Activated naive CD4-positive, alpha-beta T cell treated with anti-CD3 and anti-CD28 coated beads, Interleukin-2, amount 50 U/mL, for 16 hours (primary cell): ENCODE results near the gene FSTL4.

Experiments
- DNase-seq: peaks from one replicate; pipeline ENCODE4 v3.0.0-alpha.2; 2020

FSTL4 gene

DNA sequence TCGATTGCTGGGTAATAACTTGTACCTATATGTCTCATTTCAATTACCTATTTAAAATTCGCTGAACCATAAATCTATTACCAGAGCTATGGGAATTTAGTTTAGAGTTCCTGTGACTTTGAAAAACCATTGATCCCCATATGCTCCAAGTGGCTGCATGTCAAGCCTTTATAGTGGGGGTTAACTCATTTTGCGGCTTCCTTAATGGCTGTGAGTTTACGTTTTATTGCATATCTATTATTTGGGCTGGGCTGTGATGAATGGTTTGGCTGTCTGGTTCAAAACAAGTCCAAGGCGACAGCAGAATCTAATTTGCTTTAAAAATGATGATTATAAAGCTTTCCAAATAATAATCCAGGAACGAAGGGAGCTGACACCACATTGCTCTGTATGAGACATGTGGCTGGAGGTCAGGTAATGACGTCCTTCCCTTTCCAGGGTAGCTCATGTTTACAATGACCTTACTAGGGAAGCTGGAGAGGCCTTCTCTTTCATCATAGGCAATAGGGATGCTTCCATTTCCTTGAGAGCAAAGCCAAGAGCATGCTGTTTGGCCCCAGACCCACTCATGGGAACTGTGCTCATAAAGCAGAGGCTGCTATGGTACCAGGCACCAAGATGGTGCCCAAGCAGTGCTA is 302.2 kb downstream of the FSTL4 start:
- DNase-seq: no peak

DNA sequence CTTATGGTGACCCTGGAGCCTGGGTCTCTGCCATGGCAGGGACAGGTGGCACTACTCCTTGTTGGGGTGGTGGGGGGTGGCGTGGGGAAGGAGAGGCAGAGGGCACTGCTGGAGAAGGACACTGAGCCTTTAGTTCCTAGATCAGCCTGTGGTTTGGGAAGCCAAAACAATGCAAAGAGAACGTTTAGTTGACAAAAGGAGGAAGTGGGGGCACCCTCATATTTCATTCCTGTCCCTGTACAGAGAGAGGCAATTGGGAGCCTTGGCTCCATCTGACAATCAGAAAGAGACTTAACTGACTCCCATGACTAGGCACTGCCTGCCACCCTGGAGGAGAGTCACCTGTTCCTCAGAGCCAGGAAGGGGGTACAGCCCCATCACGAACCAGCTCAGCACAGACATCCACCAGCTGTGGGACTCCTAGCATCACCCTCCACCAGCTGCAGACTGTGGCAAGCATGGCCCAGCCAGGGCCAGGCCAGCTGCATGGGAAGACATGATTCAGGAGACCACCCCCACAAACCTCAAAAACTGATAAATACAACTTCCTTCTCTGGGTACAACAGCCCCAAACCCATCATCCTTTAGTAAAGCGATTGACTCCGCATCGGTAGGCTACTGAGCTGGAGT is 303.1 kb downstream of the FSTL4 start:
- no peak for DNase-seq

DNA sequence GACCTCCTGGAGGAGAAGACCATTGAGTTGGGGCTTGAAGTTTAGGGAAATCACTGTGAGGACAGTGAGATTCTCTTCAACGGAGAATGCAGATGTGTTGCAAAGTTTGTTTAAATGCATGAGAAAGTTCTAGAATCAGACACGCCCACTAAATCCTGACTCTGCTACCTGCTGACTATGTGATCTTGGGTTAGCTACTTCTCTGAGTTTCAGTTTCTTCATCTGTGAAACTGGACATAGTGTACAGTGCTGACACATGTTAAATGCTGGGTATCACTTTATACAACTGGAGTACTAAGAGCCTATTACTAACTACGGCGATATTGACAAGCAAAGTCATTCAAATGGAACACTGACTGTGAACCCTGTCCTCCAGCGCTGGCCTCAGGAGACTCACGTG is 305.1 kb downstream of the FSTL4 start:
- no peak for DNase-seq

DNA sequence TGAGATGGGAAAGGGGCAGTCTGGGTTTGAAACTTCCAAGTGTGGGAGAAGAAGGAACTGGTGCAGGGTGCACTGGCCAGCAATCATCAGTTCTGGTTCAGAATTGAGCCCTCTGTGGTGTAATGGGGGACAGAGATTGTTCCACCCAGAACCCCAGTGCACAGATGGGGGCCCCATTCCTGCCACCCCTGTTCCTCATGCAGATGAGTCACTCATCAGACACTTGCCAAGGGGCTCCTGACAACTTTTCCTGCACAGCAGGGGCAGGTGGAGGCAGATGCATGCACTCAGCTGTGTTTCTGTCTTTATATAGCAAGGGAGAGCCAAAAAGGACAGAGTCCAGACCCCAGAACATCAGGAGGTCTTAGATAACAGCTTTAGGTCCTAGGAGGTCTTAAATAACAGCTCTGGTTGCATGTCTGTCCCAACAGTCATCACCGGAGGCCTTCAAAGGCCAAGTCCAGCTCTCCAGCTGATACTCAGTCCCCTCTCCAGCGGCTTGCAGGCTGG is 307.6 kb downstream of the FSTL4 start:
- DNase-seq: no peak

DNA sequence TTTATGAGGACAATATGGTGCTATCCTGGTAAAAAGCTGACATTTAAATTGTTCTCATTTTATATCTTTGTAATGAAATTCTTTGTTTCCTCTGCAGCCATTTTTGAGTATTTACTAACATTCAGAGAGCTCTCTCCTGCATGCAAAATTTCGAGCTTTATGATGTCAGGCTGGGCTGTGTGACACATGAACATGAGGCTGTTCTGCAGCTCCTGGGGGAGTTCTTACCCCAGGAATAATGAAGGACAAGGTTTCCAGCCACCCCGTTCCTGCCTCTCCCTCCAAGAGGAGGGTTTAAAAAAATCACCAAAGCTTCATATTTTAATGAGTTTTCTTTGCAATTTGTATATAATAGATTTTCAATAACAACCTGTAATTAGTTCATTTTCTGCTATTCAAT is 308.2 kb downstream of the FSTL4 start:
- DNase-seq: no peak

DNA sequence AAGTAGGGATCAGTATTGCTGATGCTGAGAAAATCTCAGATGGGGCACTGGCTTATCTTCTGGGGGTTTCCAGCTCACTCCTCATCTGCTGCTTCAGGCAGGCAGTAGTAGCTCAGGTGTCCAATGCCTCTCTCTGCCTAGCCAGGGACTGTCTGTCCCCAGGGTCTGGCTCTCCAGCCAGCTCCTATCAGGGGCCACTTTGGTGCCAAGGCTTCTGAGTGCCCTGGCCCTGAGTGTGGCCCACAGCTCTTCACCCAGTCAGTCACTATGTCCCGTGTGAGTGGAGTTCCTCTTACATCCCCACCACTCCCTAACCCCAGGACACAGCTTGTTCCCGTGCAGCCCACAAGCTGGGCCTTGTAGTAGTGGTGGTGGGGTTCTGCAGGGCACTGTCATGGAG is 309.0 kb downstream of the FSTL4 start:
- no peak for DNase-seq

DNA sequence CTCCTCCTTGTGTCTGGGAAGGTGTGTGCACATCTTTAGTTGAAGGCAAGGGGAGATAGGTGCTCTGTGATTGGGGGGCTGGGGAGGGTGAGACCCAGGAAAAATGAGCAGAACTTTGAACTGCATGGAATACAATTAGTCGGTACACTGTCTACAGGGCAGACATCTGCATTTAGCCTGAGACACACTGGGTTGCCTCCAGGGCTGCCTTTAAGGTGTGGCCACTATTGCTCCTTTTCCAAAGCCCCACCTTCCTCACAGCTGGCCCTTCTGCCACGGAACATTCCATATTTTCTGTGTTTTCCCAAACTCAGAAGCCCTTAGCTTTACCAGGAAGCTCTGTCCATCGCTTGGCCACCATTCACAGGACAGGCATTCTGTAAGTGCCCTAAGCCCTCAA is 312.6 kb downstream of the FSTL4 start:
- no peak for DNase-seq

DNA sequence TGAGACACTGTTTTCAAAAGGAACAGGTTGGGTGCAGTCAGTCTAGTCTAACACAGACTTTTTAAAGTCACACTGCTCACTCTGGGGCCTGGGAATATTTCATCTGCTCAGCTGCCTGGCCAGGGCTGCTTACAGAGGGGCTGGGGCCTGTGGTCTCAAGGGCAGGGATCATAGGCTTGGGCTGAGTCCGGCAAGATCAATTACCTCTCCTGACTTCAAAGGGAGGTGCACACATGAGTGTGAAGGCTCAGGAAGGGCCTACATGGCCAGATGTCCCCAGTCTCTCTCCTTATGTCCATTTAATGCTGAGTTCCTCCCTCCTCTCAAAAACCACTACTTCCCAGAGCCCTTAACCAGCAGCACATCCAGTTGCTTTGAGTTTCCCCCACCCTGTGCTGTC is 313.3 kb downstream of the FSTL4 start:
- no peak for DNase-seq

DNA sequence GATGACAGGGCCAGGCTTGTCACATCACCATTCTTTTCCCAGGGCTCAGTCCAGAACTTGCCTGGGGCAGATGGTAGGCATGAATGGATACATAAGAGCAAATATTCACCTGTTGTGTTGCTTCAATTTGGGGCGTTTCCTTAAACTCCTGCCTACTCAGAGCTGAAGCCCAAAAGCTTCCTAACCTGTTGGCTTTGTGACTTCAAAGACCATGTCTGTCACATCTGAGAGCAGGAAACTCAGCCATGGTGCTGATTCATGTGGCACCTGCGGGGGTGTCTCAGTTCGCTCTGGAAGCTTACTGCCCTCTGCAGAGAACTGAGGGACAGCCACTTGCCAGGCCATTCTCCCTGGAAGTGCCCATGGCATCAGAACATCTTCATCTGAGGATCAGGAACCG is 313.9 kb downstream of the FSTL4 start:
- no peak for DNase-seq

DNA sequence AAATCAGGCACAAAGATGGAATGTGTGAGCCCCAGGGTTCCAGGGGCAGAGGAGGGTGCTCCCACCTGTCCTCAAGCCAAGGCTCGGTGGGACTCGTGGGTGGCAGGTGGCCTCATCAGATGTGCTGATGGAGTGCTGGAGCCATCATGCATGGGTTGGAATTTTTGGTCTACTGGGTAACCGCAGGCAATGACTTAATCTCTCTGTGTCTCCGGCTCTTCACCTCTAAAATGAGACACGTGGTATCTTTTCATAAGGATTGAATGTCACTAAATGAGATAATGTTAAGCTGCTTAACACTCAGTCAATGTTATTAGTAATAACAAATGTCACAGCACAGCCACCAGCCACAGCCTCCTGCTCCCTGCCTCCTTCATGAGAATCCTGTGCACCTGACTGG is 315.0 kb downstream of the FSTL4 start:
- DNase-seq: no peak

DNA sequence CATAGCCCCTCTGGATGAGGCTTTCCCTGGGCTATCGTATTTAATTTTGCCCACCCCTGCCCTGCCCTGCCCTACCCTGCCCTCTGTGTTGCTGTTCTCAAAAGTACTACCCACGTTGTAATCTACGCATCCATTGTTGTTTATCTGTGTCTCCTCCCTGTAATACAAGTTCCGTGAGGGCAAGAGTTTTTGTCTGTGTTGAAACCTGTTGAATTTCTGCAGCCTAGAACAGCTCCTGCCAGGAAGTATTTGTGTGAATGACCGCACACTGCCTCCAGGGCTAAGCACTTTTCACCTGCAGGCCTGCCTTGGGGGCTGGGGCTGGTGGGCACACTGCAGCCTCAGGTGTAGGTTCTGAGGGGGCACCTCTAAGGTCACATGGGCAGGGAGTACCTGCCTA is 315.7 kb downstream of the FSTL4 start:
- DNase-seq: no peak

DNA sequence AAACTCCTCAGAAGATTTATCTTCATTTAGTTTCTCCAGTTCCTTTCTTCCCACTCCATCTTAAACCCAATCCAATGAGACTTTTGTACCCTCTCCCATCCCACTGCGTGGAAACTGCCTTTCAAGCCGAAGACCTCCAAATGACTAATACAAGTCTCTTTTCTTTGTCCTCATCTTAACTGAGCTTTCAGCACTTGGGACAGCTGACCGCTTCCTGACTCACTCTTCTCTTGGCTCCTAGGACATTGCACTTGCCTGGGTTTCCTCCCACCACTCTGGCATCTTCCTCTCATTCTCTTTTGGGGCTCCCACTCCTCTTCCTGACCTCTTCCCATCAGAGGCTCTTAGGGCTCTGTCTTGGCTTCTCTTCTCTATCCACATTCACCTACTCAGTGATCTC is 316.8 kb downstream of the FSTL4 start:
- DNase-seq: no peak

DNA sequence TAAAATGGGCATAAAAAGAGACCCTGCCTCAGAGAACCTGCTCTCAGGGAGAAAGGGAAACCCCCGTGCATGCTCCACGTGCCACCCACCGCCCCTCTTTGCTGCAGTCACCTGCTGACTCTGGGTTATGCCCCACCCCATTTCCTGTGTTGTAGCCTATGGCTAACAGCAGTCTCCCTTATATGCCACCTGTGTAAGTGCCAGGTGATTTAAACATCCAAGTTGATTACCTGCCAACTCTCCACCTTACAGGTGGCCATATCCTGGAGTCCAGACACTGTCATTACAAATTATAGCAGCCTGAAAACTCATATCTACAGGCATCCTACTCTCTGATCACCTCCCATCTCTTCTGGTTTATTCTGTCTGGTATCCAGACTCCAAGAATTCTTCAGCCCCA is 318.0 kb downstream of the FSTL4 start:
- DNase-seq: no peak

DNA sequence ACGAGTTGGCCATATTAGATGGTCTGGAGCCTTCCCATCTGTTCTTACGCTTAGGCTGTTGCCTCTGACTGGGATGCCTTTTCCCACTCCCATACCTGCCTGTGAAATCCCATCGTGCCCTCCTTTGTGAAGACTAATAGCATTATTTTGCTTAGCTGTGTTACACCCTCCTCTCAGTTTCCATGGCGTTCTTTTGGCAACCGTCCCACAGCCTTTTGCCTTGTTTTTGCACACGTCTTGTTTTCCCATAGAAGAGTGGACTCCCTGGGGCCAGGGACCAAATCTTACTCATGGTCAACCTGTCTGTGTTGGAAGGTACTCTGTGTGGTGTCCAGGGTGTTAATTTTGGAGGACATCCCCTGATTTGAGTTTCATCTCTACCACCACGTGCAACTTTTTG is 318.4 kb downstream of the FSTL4 start:
- no peak for DNase-seq

DNA sequence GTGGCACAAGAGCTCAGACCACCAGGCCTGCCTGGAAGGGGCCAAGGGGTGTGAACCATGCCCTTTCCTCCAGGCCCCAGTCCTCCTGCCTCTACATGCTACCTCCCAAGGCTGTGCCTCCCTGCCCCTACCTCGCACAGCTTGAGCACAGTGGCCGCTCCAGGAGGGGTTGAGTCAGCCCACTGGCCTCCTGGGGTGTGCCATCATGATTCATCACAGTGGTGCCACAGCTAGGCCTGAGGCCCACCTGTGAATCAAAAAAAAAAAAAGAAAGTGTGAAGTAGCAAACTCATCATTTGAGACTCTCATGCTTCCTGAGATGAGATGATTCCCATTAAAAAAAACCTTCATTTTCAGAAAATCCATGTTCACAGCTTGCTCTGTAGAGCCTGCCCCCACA is 320.0 kb downstream of the FSTL4 start:
- DNase-seq: no peak

DNA sequence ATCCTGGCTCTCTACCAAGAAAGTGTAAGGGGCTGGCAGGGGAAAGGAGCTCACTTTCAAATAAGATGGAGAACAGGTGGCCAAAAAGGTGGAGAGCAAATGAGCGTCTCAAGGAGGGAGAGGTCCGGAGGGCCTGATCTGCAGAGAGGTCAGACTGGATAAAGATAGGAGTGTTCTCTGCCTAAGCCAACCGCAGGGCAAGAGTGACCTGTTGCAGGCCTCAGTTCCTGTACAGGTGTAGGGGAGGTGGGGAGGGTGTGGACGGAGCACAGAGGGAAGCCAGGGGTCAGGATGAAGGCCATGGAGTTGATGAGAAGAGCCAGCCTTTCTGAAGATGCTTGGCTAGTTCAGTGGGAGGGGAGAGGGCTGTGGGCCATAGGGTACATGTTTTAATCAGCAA is 320.8 kb downstream of the FSTL4 start:
- no peak for DNase-seq

DNA sequence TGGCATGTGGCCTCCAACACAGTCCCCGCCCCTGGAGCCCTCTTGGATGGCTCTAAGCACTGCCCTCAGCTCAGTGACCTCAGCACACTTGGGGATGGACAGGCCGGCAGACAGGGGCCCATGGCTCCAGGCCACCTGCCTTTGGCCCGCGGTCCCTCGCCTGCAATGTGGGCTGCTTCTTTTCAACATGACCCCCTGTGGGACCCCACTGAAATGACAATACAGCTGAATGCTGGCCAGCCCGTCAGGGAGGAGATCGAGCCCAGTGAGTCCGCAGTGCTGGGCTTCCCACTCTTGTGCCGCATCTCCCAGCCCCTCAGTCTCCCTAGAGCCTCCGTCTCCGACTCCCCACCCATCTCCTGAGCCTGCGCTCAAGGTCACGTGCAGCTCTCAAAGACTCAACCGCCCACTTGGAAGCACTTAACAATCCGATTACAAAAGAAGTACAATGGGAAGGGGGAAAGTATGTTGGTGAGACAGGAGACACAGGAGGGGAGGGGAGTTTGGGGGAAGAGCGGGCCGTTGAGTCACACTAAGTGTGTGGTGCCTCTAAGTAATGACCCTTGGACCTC is 321.6 kb downstream of the FSTL4 start:
- no peak for DNase-seq

DNA sequence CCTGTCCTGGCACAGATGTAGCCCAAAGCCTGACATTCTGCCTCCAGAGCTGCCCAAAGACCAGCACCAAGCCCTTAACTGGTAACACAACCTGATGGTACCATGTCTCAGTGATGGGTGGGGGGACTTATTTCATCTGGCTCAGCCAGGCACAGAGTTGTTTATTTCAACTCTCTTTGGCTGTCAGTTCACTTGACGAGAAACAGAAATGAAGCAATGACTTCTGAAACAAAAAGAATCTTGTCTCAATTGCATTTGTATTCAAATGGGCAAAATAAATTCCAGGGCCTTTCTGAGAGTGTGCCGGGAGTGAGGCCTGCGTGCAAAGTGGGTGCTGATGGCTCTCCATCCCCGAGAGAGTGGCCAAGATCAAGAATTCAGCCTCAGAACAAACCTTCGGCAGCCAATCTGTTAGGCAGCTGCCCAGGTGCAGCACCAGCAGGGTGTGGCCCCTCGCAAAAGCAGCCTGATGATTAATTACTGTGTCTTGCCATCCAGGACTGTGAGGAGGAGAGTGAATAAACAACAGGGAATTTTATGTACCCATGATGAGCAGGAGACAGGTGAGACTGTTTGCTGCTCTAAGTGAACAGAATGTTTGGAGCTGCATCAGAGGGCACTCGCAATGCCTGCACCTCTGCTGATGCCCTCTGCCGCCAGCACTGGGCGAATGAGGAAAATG is 322.5 kb downstream of the FSTL4 start:
- DNase-seq: no peak

DNA sequence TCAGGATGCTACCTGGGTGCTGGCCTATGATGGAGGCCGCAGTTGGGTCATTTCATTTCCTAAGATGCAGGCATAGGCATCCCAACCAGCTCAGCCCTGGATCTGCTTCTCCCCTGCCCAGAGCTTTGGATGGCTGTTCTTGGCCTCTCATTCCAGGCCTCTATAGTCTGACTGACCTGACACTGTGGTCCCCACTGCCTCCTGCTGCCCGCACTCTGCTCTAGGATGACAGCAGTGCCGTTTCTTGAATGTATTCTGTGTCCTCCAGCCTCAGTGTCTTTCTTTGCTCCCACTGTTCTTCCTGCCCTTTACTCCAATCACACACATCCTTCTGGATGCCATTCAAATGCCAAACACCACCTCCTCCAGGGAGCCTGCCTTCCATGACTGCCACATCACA is 324.8 kb downstream of the FSTL4 start:
- peak; percentile 19 for DNase-seq

DNA sequence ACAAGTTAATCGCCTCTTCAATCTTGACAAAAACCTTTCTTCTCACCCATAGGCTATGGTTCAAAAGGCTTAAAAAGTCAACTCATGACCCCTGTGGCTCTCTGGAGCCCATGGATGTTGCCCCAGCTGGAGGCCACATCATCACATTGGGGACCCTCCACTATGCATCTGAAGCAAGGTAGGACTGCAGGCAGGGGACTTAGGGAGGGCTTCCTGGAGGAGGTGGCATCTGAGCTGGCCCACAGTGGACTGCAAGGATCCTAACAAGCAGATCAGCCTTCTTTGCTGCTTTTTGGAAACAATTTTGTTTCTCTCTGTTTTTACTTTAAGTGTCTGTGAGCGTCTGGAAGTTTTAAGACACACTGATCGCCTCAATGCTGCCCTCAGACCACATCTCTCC is 325.9 kb downstream of the FSTL4 start:
- no peak for DNase-seq

DNA sequence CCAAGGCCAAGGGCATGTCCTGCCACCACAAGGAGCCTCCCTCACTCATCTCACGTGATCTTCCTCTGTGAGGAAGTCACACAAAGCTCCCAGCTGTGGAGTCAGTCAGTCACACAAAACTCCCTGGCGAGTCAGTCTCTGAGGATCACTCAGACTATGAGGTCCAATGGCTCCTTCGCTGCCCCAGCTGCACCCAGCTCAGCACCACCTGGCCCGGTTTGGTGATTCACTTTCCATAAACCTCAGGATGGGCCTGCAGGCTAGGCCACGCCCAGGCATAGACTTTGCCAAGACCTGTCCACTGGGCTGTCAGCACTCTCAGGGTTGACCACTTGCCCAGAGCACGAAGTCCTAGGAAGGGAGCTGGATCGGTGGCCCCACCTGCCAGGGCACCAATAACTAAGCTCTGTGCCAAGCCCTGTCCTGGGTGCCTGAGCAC is 326.7 kb downstream of the FSTL4 start:
- no peak for DNase-seq

DNA sequence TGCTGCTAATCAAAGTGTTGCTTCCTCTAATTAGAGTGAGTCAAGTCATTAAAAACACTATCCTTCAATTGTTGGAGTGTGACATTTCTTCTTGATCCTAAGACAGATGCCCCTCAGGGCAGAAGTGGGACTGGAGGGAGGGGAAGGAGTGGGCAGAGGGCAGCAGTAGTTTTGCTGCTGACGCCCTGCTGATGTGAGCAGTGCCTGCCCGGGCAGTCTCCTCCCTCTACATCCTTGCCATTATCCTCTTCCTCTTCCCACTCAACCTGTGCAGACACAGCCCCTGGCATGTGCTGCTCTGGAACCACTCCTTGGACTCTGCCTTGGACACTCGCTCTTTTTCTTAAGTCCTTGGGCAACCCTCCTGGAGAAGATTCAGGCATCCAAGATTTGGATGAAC is 328.0 kb downstream of the FSTL4 start:
- no peak for DNase-seq

DNA sequence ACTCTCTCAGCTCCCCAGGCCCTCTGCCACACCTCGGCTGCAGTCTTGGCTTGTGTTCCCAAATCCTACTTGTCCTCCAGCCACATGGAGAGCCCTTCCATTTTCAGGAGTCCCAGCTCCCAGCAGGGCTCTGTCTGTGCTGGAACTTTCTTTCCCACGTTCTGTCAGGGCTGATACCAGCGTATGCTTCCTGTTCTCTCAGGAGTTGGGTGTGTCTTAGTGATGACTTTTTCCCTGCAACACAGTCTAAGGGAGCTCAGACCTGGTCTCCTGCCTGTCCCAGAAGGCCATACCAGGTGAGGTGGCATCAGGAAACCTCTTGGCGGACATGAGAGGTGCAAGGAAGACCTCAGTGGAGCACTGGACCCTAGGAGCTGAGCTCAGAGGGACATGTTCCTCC is 334.0 kb downstream of the FSTL4 start:
- DNase-seq: no peak

DNA sequence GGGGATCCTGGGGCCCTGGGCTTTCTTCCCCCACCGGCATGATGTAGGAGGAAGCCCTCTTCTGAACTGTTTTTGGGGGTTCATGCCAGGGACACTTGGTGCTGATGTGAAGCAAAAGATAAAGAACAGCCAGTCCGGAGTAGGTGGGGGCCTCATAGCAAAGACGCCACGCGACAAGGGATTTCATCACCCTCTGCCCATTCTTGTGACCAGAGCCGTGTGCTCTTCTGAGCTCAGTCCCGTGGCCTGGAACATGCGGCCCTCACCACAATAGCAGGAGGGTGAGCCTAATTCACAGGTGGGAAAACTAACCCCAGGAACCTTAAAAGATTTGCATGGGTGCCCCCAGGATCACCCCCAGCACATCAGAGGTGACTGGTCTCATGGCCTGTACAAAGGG is 334.6 kb downstream of the FSTL4 start:
- no peak for DNase-seq
